GM12891 (cell line): ENCODE results near the gene GPSM1.

Experiments used
- PAX5 ChIP-seq: IDR thresholded peaks from 2 replicates; pipeline ENCODE4 v1.6.1; 2011; ENCODE audit warnings: low read length, moderate library complexity, mild to moderate bottlenecking; ENCODE audit not compliant: insufficient read depth, severe bottlenecking
- POLR2A ChIP-seq: IDR thresholded peaks from 2 replicates; pipeline ENCODE4 v1.6.1; 2011; ENCODE audit warnings: low read depth, low read length, control low read depth
- POLR2AphosphoS5 ChIP-seq: IDR thresholded peaks from 2 replicates; pipeline ENCODE4 v1.6.1; 2011; ENCODE audit warnings: low read depth, low read length, control low read depth
- POU2F2 ChIP-seq: IDR thresholded peaks from 2 replicates; pipeline ENCODE4 v1.6.1; 2011; ENCODE audit warnings: low read depth, mild to moderate bottlenecking, control low read depth, low read length, moderate library complexity
- SPI1 ChIP-seq: IDR thresholded peaks from 2 replicates; pipeline ENCODE4 v1.6.1; 2011; ENCODE audit warnings: low read depth, low read length, control low read depth
- TAF1 ChIP-seq: IDR thresholded peaks from 2 replicates; pipeline ENCODE4 v1.6.1; 2011; ENCODE audit warnings: low read depth, low read length, control low read depth

DNA sequence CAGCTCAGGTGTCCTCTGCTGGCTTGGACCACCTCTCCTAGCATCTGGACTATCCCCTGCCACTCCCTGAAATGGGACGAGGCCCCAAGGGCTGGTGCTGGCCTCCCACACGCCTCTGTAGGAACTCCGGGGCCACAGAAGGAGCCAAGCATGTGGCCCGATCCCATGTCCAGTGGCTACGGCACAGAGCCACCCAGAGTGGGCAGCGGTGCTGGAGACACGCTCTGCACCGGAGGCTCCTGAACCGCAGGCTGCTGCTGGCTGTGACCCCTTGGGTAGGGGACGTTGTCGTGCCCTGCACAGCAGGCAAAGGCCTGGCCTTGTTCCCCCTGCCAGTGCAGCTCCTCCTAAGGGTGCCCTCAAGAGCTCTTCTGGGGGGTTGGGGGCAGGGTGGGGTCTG, 52.6 kb downstream of the GPSM1 start:
- TF ChIP-seq POLR2AphosphoS5 (no peak), POLR2A (no peak), TAF1 (no peak), SPI1 (no peak), PAX5 (no peak), POU2F2 (no peak)
